GM23338 (cell line): ENCODE measurements around the gene AQP10. TPM values are rescaled to one million over a fixed set of nuclear protein-coding genes. Genes with fewer than 3 reads are reported as not detected.
"Not testable (repeated sequence)": the region's sequence is repeated elsewhere in the genome, so short reads cannot be mapped to it uniquely, and the experiment has no call there.

ENCODE experiments used
- ATAC-seq: fragments of 200-7000 bp; cut with Tn5 transposase; 3 replicates; pipeline ENCODE4 v1.9.1; 2020
- DNase-seq: peaks from one replicate; pipeline ENCODE4 v3.0.0-alpha.2; 2015; ENCODE audit warnings: low spot score
- H2AFZ ChIP-seq: fragments of 200-600 bp; sonication (generic); 2 replicates; pipeline ENCODE4 v1.8.0; 2016; ENCODE audit warnings: antibody characterized with exemption, mild to moderate bottlenecking, moderate library complexity
- H3F3A ChIP-seq: fragments of 200-600 bp; sonication (generic); replicated peaks from 2 replicates; pipeline ENCODE4 v1.8.0; 2017; ENCODE audit warnings: antibody characterized with exemption, mixed run types, low read depth
- H3K27ac ChIP-seq: fragments of 200-600 bp; sonication (generic); 2 replicates; pipeline ENCODE4 v1.6.1; 2016; ENCODE audit warnings: low read depth
- H3K27me3 ChIP-seq: fragments of 200-600 bp; sonication (generic); 2 replicates; pipeline ENCODE4 v1.8.0; 2016; ENCODE audit warnings: mild to moderate bottlenecking, mixed run types, moderate library complexity; ENCODE audit not compliant: insufficient read depth
- H3K36me3 ChIP-seq: fragments of 200-600 bp; sonication (generic); 2 replicates; pipeline ENCODE4 v1.8.0; 2016; ENCODE audit warnings: mild to moderate bottlenecking; ENCODE audit not compliant: insufficient read depth
- H3K4me1 ChIP-seq: fragments of 200-600 bp; sonication (generic); 2 replicates; pipeline ENCODE4 v1.8.0; 2016; ENCODE audit warnings: mild to moderate bottlenecking, moderate library complexity; ENCODE audit not compliant: insufficient read depth
- H3K4me2 ChIP-seq: fragments of 200-600 bp; sonication (generic); 2 replicates; pipeline ENCODE4 v1.7.1; 2017; ENCODE audit warnings: mixed run types
- H3K4me3 ChIP-seq: fragments of 200-600 bp; sonication (generic); 2 replicates; pipeline ENCODE4 v1.6.1; 2016; ENCODE audit warnings: mixed run types
- H3K79me2 ChIP-seq: fragments of 200-600 bp; sonication (generic); replicated peaks from 2 replicates; pipeline ENCODE4 v1.8.0; 2017; ENCODE audit warnings: mild to moderate bottlenecking; ENCODE audit not compliant: insufficient read depth
- H3K9me2 ChIP-seq: fragments of 200-600 bp; sonication (generic); 2 replicates; pipeline ENCODE4 v1.8.0; 2017; ENCODE audit not compliant: insufficient read depth
- H4K20me1 ChIP-seq: fragments of 200-600 bp; sonication (generic); replicated peaks from 2 replicates; pipeline ENCODE4 v1.8.0; 2017; ENCODE audit warnings: mild to moderate bottlenecking; ENCODE audit not compliant: insufficient read depth
- H3K27ac Mint-ChIP-seq: 2 replicates; pipeline ENCODE4 v1.8.0; 2020; ENCODE audit warnings: inconsistent platforms, mild to moderate bottlenecking, moderate library complexity, mixed read lengths
- H3K27me3 Mint-ChIP-seq: 3 replicates; pipeline ENCODE4 v1.8.0; 2022; ENCODE audit warnings: low read depth, mild to moderate bottlenecking, moderate library complexity, mixed read lengths, inconsistent platforms; ENCODE audit not compliant: insufficient read depth, poor library complexity
- H3K36me3 Mint-ChIP-seq: 3 replicates; pipeline ENCODE4 v1.8.0; 2021; ENCODE audit warnings: low read depth, mild to moderate bottlenecking, inconsistent platforms, moderate library complexity, mixed read lengths
- H3K4me1 Mint-ChIP-seq: 3 replicates; pipeline ENCODE4 v1.8.0; 2020; ENCODE audit warnings: mild to moderate bottlenecking, inconsistent platforms, mixed read lengths
- H3K4me3 Mint-ChIP-seq: 3 replicates; pipeline ENCODE4 v1.8.0; 2021; ENCODE audit warnings: moderate library complexity, mild to moderate bottlenecking, inconsistent platforms, mixed read lengths
- H3K9me3 Mint-ChIP-seq: 3 replicates; pipeline ENCODE4 v1.8.0; 2020; ENCODE audit warnings: moderate library complexity, mild to moderate bottlenecking, inconsistent platforms, mixed read lengths
- CREB1 ChIP-seq: fragments of 250-450 bp; sonication (Bioruptor Pico); IDR thresholded peaks from 2 replicates; pipeline ENCODE4 v1.5.0; 2020; ENCODE audit warnings: low read depth, mild to moderate bottlenecking, moderate library complexity
- NANOG ChIP-seq: IDR thresholded peaks from 2 replicates; pipeline ENCODE4 v1.6.1; 2016; ENCODE audit warnings: antibody characterized with exemption, borderline replicate concordance
- STAT1 ChIP-seq: IDR thresholded peaks from one replicate; pipeline ENCODE4 v1.6.1; 2016; ENCODE audit warnings: antibody characterized with exemption; ENCODE audit not compliant: unreplicated experiment
- polyA plus RNA-seq: library from polyadenylated mRNA; unstranded; fragments of >200 nt; fragmentation: Nextera tagmentation; extraction: Ambion mirVana; gene quantifications from 2 replicates; pipeline ENCODE4 v1.2.1, GENCODE V29; 2016
- total RNA-seq: library from RNA; depleted of rRNA; stranded (reverse); fragments of >200 nt; shearing (Covaris generic); gene quantifications from 2 replicates; pipeline ENCODE4 v1.2.3, GENCODE V29; 2014
- TF ChIP-seq, protein P1 (sequence below): fragments of 250-450 bp; sonication (Bioruptor Pico); IDR thresholded peaks from 2 replicates; pipeline ENCODE4 v1.5.0; 2020; ENCODE audit warnings: mild to moderate bottlenecking, moderate library complexity

Gene AQP10
- total and polyA plus RNA-seq, 2 experiments from 2014 or later: not detected

DNA sequence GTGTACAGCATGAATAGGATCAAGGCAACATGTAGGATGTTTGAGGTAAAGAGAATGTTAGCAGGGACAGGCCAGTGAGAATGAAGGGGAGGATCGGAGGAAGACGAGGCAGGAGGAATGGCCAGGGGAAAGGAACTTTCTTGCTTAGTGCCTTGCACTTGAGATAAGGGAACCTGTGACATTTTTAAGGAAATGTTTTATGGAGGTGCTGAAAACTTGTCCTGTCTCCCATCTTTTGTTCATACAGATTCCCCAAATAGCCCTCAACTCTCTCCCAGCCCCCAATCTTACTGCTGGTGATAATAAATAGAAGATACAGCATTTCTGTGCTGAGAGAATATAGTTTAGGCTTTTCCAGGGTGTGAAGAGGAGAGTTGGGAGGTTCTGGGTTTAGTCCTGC is 18.0 kb downstream of the AQP10 start:
- no peaks in the 10 kb centered on the region for H3K79me2 ChIP-seq
- H3K9me2 ChIP-seq: no peaks in the 10 kb centered on the region
- Mint-ChIP-seq H3K4me3 (no peak overlapping the region; the same call in 2 of the 3 replicates), H3K27ac (no peak overlapping the region), H3K9me3 (no peaks in the 10 kb centered on the region), H3K4me1 (no peaks in the 10 kb centered on the region; the same call in 2 of the 3 replicates), H3K27me3 (peaks cover 8% of the 10 kb centered on the region), H3K36me3 (peaks cover 85% of the 10 kb centered on the region)
- peaks cover 3% of the 10 kb centered on the region; the same call in 1 of the 2 replicates for H4K20me1 ChIP-seq
- H3K27me3 ChIP-seq: no peaks in the 10 kb centered on the region
- H2AFZ ChIP-seq: no peak overlapping the region
- ATAC-seq (no peak), DNase-seq (no peak)
- no peaks in the 10 kb centered on the region for H3K4me1 ChIP-seq
- TF ChIP-seq STAT1 (no peak), CREB1 (no peak), NANOG (no peak)
- TF ChIP-seq, protein P1, sequence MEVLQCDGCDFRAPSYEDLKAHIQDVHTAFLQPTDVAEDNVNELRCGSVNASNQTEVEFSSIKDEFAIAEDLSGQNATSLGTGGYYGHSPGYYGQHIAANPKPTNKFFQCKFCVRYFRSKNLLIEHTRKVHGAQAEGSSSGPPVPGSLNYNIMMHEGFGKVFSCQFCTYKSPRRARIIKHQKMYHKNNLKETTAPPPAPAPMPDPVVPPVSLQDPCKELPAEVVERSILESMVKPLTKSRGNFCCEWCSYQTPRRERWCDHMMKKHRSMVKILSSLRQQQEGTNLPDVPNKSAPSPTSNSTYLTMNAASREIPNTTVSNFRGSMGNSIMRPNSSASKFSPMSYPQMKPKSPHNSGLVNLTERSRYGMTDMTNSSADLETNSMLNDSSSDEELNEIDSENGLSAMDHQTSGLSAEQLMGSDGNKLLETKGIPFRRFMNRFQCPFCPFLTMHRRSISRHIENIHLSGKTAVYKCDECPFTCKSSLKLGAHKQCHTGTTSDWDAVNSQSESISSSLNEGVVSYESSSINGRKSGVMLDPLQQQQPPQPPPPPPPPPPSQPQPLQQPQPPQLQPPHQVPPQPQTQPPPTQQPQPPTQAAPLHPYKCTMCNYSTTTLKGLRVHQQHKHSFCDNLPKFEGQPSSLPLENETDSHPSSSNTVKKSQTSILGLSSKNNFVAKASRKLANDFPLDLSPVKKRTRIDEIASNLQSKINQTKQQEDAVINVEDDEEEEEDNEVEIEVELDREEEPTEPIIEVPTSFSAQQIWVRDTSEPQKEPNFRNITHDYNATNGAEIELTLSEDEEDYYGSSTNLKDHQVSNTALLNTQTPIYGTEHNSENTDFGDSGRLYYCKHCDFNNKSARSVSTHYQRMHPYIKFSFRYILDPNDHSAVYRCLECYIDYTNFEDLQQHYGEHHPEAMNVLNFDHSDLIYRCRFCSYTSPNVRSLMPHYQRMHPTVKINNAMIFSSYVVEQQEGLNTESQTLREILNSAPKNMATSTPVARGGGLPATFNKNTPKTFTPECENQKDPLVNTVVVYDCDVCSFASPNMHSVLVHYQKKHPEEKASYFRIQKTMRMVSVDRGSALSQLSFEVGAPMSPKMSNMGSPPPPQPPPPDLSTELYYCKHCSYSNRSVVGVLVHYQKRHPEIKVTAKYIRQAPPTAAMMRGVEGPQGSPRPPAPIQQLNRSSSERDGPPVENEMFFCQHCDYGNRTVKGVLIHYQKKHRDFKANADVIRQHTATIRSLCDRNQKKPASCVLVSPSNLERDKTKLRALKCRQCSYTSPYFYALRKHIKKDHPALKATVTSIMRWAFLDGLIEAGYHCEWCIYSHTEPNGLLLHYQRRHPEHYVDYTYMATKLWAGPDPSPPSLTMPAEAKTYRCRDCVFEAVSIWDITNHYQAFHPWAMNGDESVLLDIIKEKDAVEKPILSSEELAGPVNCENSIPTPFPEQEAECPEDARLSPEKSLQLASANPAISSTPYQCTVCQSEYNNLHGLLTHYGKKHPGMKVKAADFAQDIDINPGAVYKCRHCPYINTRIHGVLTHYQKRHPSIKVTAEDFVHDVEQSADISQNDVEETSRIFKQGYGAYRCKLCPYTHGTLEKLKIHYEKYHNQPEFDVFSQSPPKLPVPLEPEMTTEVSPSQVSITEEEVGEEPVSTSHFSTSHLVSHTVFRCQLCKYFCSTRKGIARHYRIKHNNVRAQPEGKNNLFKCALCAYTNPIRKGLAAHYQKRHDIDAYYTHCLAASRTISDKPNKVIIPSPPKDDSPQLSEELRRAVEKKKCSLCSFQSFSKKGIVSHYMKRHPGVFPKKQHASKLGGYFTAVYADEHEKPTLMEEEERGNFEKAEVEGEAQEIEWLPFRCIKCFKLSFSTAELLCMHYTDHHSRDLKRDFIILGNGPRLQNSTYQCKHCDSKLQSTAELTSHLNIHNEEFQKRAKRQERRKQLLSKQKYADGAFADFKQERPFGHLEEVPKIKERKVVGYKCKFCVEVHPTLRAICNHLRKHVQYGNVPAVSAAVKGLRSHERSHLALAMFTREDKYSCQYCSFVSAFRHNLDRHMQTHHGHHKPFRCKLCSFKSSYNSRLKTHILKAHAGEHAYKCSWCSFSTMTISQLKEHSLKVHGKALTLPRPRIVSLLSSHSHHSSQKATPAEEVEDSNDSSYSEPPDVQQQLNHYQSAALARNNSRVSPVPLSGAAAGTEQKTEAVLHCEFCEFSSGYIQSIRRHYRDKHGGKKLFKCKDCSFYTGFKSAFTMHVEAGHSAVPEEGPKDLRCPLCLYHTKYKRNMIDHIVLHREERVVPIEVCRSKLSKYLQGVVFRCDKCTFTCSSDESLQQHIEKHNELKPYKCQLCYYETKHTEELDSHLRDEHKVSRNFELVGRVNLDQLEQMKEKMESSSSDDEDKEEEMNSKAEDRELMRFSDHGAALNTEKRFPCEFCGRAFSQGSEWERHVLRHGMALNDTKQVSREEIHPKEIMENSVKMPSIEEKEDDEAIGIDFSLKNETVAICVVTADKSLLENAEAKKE (CRISPR knock-in tag): no peak
- H3K4me2 ChIP-seq: no peak overlapping the region
- H3K27ac ChIP-seq: no peak overlapping the region
- H3K4me3 ChIP-seq: no peak overlapping the region
- peaks cover 7% of the 10 kb centered on the region; the same call in 1 of the 2 replicates for H3F3A ChIP-seq
- H3K36me3 ChIP-seq: peaks cover 49% of the 10 kb centered on the region

DNA sequence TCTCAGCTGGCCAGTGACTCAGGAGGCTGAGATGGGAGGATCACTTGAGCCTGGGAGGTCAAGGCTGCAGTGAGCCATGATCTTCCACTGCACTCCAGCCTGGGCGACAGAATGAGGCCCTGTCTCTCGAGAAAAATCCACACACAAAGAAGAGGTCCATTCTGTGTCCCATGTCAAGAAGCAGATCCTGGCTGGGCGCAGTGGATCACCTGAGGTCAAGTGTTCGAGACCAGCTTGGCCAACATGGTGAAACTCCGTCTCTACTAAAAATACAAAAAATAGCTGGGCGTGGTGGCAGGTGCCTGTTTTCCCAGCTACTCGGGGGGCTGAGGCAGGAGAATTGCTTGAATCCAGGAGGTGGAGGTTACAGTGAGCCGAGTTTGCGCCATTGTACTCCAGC is 20.5 kb downstream of the AQP10 start:
- not testable (repeated sequence) for H3K4me3 ChIP-seq, H3K27me3 ChIP-seq, H3K27ac ChIP-seq, H3K27ac Mint-ChIP-seq, H3K4me1 Mint-ChIP-seq, H3K79me2 ChIP-seq, H3K4me2 ChIP-seq, H2AFZ ChIP-seq, H3K9me3 Mint-ChIP-seq, H3K27me3 Mint-ChIP-seq, ATAC-seq, H3K4me1 ChIP-seq, H3F3A ChIP-seq, H3K9me2 ChIP-seq, DNase-seq, H3K4me3 Mint-ChIP-seq
- H4K20me1 ChIP-seq: peaks cover 10% of the 10 kb centered on the region
- H3K36me3 Mint-ChIP-seq: peaks cover 86% of the 10 kb centered on the region
- peaks cover 51% of the 10 kb centered on the region for H3K36me3 ChIP-seq
